Neuron (in vitro differentiated cells): ENCODE data around the gene DDA1.
A peak's percentile ranks its signal among the peaks of the same experiment; 100 is the strongest.
"Not testable (repeated sequence)": the region's sequence is repeated elsewhere in the genome, so short reads cannot be mapped to it uniquely, and the experiment has no call there.

Source experiments
- H2AFZ ChIP-seq: one replicate; pipeline ENCODE4 v1.6.1; 2013; ENCODE audit warnings: low read depth, mild to moderate bottlenecking, inconsistent platforms, low read length, moderate library complexity
- H3K27me3 ChIP-seq: one replicate; pipeline ENCODE4 v1.6.1; 2013; ENCODE audit warnings: low read length; ENCODE audit not compliant: insufficient read depth
- H3K36me3 ChIP-seq: one replicate; pipeline ENCODE4 v1.6.1; 2013; ENCODE audit warnings: low read length; ENCODE audit not compliant: insufficient read depth
- H3K4me1 ChIP-seq: one replicate; pipeline ENCODE4 v1.6.1; 2013; ENCODE audit warnings: low read length; ENCODE audit not compliant: insufficient read depth
- H3K4me3 ChIP-seq: 2 replicates; pipeline ENCODE4 v1.5.1; 2013; ENCODE audit warnings: mild to moderate bottlenecking, low read length, moderate library complexity
- H3K9me3 ChIP-seq: one replicate; pipeline ENCODE4 v1.6.1; 2013; ENCODE audit warnings: low read length

Gene DDA1

GRCh38 chr19:17346109-17346671 lies 36.8 kb downstream of the DDA1 start:
- H3K27me3 ChIP-seq: no peaks in the 10 kb centered on the region
- H3K4me1 ChIP-seq: no peaks in the 10 kb centered on the region
- no peak overlapping the region for H2AFZ ChIP-seq
- H3K36me3 ChIP-seq: peaks cover 7% of the 10 kb centered on the region
- H3K9me3 ChIP-seq: no peaks in the 10 kb centered on the region
- no peak overlapping the region for H3K4me3 ChIP-seq

- H3K27me3 ChIP-seq: no peaks in the 10 kb centered on the region
- no peaks in the 10 kb centered on the region for H3K9me3 ChIP-seq
- no peak overlapping the region for H2AFZ ChIP-seq
- no peaks in the 10 kb centered on the region for H3K4me1 ChIP-seq
- H3K4me3 ChIP-seq: no peak overlapping the region
- no peaks in the 10 kb centered on the region for H3K36me3 ChIP-seq
These were observed 38.0 kb downstream of the DDA1 start for GRCh38 chr19:17347361-17347760.

- no peaks in the 10 kb centered on the region for H3K27me3 ChIP-seq
- H3K4me1 ChIP-seq: no peaks in the 10 kb centered on the region
- no peak overlapping the region for H3K4me3 ChIP-seq
- no peaks in the 10 kb centered on the region for H3K9me3 ChIP-seq
- no peaks in the 10 kb centered on the region for H3K36me3 ChIP-seq
- no peak overlapping the region for H2AFZ ChIP-seq
These were observed 38.5 kb downstream of the DDA1 start for GRCh38 chr19:17347877-17348276.

- Histone ChIP-seq H2AFZ (peak overlapping the region; percentile 31), H3K9me3 (no peaks in the 10 kb centered on the region), H3K27me3 (no peaks in the 10 kb centered on the region), H3K4me3 (no peak overlapping the region), H3K36me3 (no peaks in the 10 kb centered on the region), H3K4me1 (no peaks in the 10 kb centered on the region)
These were observed 39.3 kb downstream of the DDA1 start for GRCh38 chr19:17348700-17349099.

GRCh38 chr19:17351815-17352435 lies 42.6 kb downstream of the DDA1 start:
- H3K27me3 ChIP-seq: no peaks in the 10 kb centered on the region
- no peaks in the 10 kb centered on the region for H3K36me3 ChIP-seq
- no peak overlapping the region for H2AFZ ChIP-seq
- H3K4me3 ChIP-seq: no peak overlapping the region
- H3K9me3 ChIP-seq: no peaks in the 10 kb centered on the region
- no peaks in the 10 kb centered on the region for H3K4me1 ChIP-seq

- no peaks in the 10 kb centered on the region for H3K4me1 ChIP-seq
- H3K4me3 ChIP-seq: no peak overlapping the region
- no peaks in the 10 kb centered on the region for H3K9me3 ChIP-seq
- no peak overlapping the region for H2AFZ ChIP-seq
- no peaks in the 10 kb centered on the region for H3K36me3 ChIP-seq
- H3K27me3 ChIP-seq: no peaks in the 10 kb centered on the region
These were observed 43.4 kb downstream of the DDA1 start for GRCh38 chr19:17352608-17353280.

GRCh38 chr19:17353386-17353785 lies 44.0 kb downstream of the DDA1 start:
- no peak overlapping the region for H2AFZ ChIP-seq
- H3K27me3 ChIP-seq: no peaks in the 10 kb centered on the region
- H3K9me3 ChIP-seq: no peaks in the 10 kb centered on the region
- H3K4me1 ChIP-seq: no peaks in the 10 kb centered on the region
- H3K4me3 ChIP-seq: no peak overlapping the region
- H3K36me3 ChIP-seq: no peaks in the 10 kb centered on the region

GRCh38 chr19:17357078-17357666 lies 47.8 kb downstream of the DDA1 start:
- H3K4me1 ChIP-seq: no peaks in the 10 kb centered on the region
- H3K27me3 ChIP-seq: no peaks in the 10 kb centered on the region
- H2AFZ ChIP-seq: no peak overlapping the region
- H3K4me3 ChIP-seq: no peak overlapping the region
- no peaks in the 10 kb centered on the region for H3K36me3 ChIP-seq
- H3K9me3 ChIP-seq: no peaks in the 10 kb centered on the region

- H3K27me3 ChIP-seq: no peaks in the 10 kb centered on the region
- no peaks in the 10 kb centered on the region for H3K9me3 ChIP-seq
- no peak overlapping the region for H3K4me3 ChIP-seq
- H3K4me1 ChIP-seq: no peaks in the 10 kb centered on the region
- H3K36me3 ChIP-seq: no peaks in the 10 kb centered on the region
- H2AFZ ChIP-seq: no peak overlapping the region
These were observed 48.4 kb downstream of the DDA1 start for GRCh38 chr19:17357724-17358123.

GRCh38 chr19:17358395-17358794 lies 49.0 kb downstream of the DDA1 start:
- Histone ChIP-seq H3K9me3 (no peaks in the 10 kb centered on the region), H3K36me3 (no peaks in the 10 kb centered on the region), H3K4me1 (no peaks in the 10 kb centered on the region), H2AFZ (no peak overlapping the region), H3K27me3 (no peaks in the 10 kb centered on the region), H3K4me3 (no peak overlapping the region)

GRCh38 chr19:17359905-17360800 lies 50.8 kb downstream of the DDA1 start:
- no peaks in the 10 kb centered on the region for H3K4me1 ChIP-seq
- H3K36me3 ChIP-seq: no peaks in the 10 kb centered on the region
- H2AFZ ChIP-seq: no peak overlapping the region
- no peak overlapping the region for H3K4me3 ChIP-seq
- H3K9me3 ChIP-seq: no peaks in the 10 kb centered on the region
- no peaks in the 10 kb centered on the region for H3K27me3 ChIP-seq

GRCh38 chr19:17363852-17364605 lies 54.7 kb downstream of the DDA1 start:
- not testable (repeated sequence) for H3K9me3 ChIP-seq, H3K4me1 ChIP-seq, H3K4me3 ChIP-seq, H3K27me3 ChIP-seq, H3K36me3 ChIP-seq, H2AFZ ChIP-seq
